SU-DHL-6 (cell line): ENCODE results near the gene AP5B1.
A peak's percentile ranks its signal among the peaks of the same experiment; 100 is the strongest.

ENCODE experiments used
- H2AFZ ChIP-seq: fragments of 200-600 bp; sonication (generic); 2 replicates; pipeline ENCODE4 v1.6.1; 2014; ENCODE audit warnings: low read depth, mild to moderate bottlenecking, moderate library complexity, mixed read lengths, antibody characterized with exemption, low read length; ENCODE audit not compliant: severe bottlenecking
- H3F3A ChIP-seq: fragments of 200-600 bp; shearing (Covaris generic); 2 replicates; pipeline ENCODE4 v1.6.0; 2016; ENCODE audit warnings: antibody characterized with exemption, mild to moderate bottlenecking; ENCODE audit not compliant: insufficient read depth
- H3K27ac ChIP-seq: fragments of 200-600 bp; sonication (generic); 2 replicates; pipeline ENCODE4 v1.5.1; 2016; ENCODE audit warnings: low read depth, mild to moderate bottlenecking, low read length, moderate library complexity, mixed read lengths
- H3K27me3 ChIP-seq: fragments of 200-600 bp; sonication (generic), shearing (Covaris generic); 2 replicates; pipeline ENCODE4 v1.6.0; 2014; ENCODE audit warnings: mild to moderate bottlenecking, low read length
- H3K36me3 ChIP-seq: fragments of 200-600 bp; sonication (generic); 2 replicates; pipeline ENCODE4 v1.6.1; 2014; ENCODE audit warnings: mild to moderate bottlenecking, low read length, mixed read lengths
- H3K4me2 ChIP-seq: fragments of 300-600, 200-600 bp; shearing (Covaris generic), sonication (generic); 2 replicates; pipeline ENCODE4 v1.6.0; 2014; ENCODE audit warnings: low read length, low read depth, mild to moderate bottlenecking; ENCODE audit not compliant: poor library complexity, severe bottlenecking
- H3K4me3 ChIP-seq: fragments of 200-600 bp; sonication (generic); 2 replicates; pipeline ENCODE4 v1.5.1; 2014; ENCODE audit warnings: antibody characterized with exemption, low read length, mild to moderate bottlenecking, mixed read lengths; ENCODE audit not compliant: insufficient read depth, poor library complexity, severe bottlenecking
- H3K79me2 ChIP-seq: fragments of 200-600 bp; sonication (generic); 2 replicates; pipeline ENCODE4 v1.6.1; 2014; ENCODE audit warnings: mild to moderate bottlenecking, low read length, moderate library complexity; ENCODE audit not compliant: insufficient read depth
- H3K9ac ChIP-seq: fragments of 200-600 bp; sonication (generic); 2 replicates; pipeline ENCODE4 v1.7.0; 2014; ENCODE audit warnings: mild to moderate bottlenecking, low read length
- H3K9me2 ChIP-seq: fragments of 200-600 bp; sonication (generic); replicated peaks from 2 replicates; pipeline ENCODE4 v1.6.1; 2014; ENCODE audit warnings: low read length; ENCODE audit not compliant: insufficient read depth
- H3K9me3 ChIP-seq: fragments of 200-600 bp; sonication (generic); 2 replicates; pipeline ENCODE4 v1.6.1; 2014; ENCODE audit warnings: low read length, mixed read lengths; ENCODE audit not compliant: insufficient read depth
- H4K20me1 ChIP-seq: fragments of 200-600 bp; sonication (generic); 2 replicates; pipeline ENCODE4 v1.6.1; 2014; ENCODE audit warnings: low read depth, mild to moderate bottlenecking, antibody characterized with exemption, low read length, moderate library complexity, mixed read lengths
- EZH2phosphoT487 ChIP-seq: fragments of 200-600 bp; sonication (generic), shearing (Covaris generic); conservative IDR thresholded peaks from 2 replicates; pipeline ENCODE4 v1.6.1; 2018; ENCODE audit warnings: mild to moderate bottlenecking, antibody characterized with exemption, low read length, moderate library complexity, mixed read lengths
- TF ChIP-seq, protein P1 (sequence below): fragments of 200-600 bp; sonication (generic); IDR thresholded peaks from one replicate; pipeline ENCODE4 v1.5.1; 2017; ENCODE audit warnings: antibody characterized with exemption, mild to moderate bottlenecking, low read length, moderate library complexity; ENCODE audit not compliant: insufficient read depth, poor library complexity, severe bottlenecking

The AP5B1 gene

DNA sequence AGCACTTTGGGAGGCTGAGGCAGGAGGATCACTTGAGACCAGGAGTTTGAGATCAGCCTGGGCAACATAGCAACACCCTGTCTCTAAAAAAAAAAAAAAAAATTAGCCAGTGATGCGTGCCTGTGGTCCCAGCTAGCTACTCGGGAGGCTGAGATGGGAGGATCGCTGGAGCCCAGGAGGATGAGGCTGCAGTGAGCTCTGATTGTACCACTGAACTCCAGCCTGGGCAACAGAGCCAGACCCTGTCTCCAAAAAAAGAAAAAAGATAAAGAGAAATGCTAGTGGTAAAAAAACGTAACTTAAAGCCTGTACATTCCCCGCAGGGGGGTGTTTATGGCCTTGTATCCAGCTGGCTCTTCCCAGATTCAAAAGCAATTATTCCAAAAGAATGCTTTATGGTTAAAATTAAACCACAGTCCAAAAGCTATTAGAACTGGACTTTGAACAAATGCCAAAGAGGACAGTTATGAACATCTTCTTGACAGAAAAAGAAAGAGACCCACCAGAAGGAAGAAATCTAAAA lies 36.6 kb upstream of the AP5B1 start:
- H4K20me1 ChIP-seq: no peaks in the 10 kb centered on the region
- no peak overlapping the region for H3K27ac ChIP-seq
- H3K4me3 ChIP-seq: peak overlapping the region; percentile 66
- H3K9me2 ChIP-seq: no peaks in the 10 kb centered on the region
- peak overlapping the region; percentile 84 for H2AFZ ChIP-seq
- H3K9me3 ChIP-seq: no peaks in the 10 kb centered on the region
- peak overlapping the region; percentile 65 for H3K9ac ChIP-seq
- TF ChIP-seq EZH2phosphoT487: no peak
- TF ChIP-seq, protein P1, sequence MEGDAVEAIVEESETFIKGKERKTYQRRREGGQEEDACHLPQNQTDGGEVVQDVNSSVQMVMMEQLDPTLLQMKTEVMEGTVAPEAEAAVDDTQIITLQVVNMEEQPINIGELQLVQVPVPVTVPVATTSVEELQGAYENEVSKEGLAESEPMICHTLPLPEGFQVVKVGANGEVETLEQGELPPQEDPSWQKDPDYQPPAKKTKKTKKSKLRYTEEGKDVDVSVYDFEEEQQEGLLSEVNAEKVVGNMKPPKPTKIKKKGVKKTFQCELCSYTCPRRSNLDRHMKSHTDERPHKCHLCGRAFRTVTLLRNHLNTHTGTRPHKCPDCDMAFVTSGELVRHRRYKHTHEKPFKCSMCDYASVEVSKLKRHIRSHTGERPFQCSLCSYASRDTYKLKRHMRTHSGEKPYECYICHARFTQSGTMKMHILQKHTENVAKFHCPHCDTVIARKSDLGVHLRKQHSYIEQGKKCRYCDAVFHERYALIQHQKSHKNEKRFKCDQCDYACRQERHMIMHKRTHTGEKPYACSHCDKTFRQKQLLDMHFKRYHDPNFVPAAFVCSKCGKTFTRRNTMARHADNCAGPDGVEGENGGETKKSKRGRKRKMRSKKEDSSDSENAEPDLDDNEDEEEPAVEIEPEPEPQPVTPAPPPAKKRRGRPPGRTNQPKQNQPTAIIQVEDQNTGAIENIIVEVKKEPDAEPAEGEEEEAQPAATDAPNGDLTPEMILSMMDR: no peak
- H3K36me3 ChIP-seq: no peaks in the 10 kb centered on the region
- H3K79me2 ChIP-seq: no peaks in the 10 kb centered on the region
- no peaks in the 10 kb centered on the region for H3K27me3 ChIP-seq
- H3K4me2 ChIP-seq: peak overlapping the region; percentile 65
- no peaks in the 10 kb centered on the region for H3F3A ChIP-seq

DNA sequence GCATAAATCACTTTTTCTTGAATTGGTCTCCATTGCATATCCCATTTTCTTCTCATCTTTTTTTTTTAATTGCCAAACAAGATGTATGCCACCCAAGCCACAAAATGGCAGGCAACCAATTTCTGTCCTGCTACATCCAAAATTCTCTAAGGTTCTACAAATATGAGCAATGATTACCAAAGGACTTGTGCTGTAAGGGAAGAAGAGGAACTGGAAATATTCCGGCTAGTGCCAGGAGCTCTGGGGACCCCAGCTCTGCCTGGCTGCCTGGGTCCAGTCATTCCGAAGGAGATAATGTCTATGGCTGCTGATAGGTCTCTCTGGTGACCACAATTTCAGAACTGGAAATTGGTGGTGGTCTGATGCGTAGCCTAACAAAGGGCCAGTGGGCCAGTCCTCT lies 35.9 kb upstream of the AP5B1 start:
- no peak overlapping the region for H3K4me2 ChIP-seq
- no peak overlapping the region for H3K27ac ChIP-seq
- H3K9ac ChIP-seq: no peak overlapping the region
- H4K20me1 ChIP-seq: no peaks in the 10 kb centered on the region
- no peaks in the 10 kb centered on the region for H3K27me3 ChIP-seq
- H3K9me2 ChIP-seq: no peaks in the 10 kb centered on the region
- no peak overlapping the region for H3K4me3 ChIP-seq
- H2AFZ ChIP-seq: no peak overlapping the region
- no peaks in the 10 kb centered on the region for H3K79me2 ChIP-seq
- H3F3A ChIP-seq: no peaks in the 10 kb centered on the region
- TF ChIP-seq, protein P1: no peak
- H3K36me3 ChIP-seq: no peaks in the 10 kb centered on the region
- no peaks in the 10 kb centered on the region for H3K9me3 ChIP-seq

DNA sequence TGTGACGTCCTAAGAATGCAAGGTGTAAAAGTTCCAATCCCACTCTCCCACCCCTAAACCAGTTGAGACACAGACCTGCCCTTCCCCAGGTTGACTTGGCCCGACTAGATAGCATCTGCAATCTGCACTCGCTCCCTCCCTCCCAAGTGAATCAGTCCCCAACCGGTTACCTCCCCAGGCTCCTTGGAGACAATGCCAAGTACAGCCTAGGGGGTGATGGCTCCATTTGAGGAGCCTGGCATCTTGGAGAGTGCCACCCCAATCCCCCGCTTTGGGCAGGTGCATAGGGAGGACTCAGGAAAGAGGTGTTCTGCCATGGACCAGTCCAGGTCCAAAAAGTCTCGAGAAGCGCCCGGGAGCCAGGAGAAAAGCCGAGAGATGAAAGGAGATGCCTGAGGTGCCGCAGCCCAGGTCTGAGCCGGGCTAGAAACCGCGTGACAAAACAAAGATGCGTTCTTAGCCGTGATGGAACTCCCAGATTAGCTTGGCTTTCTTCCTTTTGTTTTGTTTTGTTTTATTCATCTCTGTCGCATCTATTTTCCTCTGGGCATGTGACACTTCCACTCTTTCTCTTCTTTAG lies 34.3 kb upstream of the AP5B1 start:
- no peak for TF ChIP-seq EZH2phosphoT487
- TF ChIP-seq, protein P1: no peak
- Histone ChIP-seq H3F3A (no peaks in the 10 kb centered on the region), H3K9ac (no peak overlapping the region), H3K4me2 (no peak overlapping the region), H3K9me2 (no peaks in the 10 kb centered on the region), H3K79me2 (no peaks in the 10 kb centered on the region), H3K27ac (no peak overlapping the region), H3K36me3 (no peaks in the 10 kb centered on the region), H2AFZ (no peak overlapping the region), H3K27me3 (no peaks in the 10 kb centered on the region), H4K20me1 (no peaks in the 10 kb centered on the region), H3K9me3 (no peaks in the 10 kb centered on the region), H3K4me3 (no peak overlapping the region)
